Activated naive CD8-positive, alpha-beta T cell treated with anti-CD3 and anti-CD28 coated beads, Interleukin-2, amount 10 ng/mL, durations not matched to agents 7 days and 5 days (primary cell): ENCODE measurements around the gene PABPN1L. TPM values are rescaled to one million over a fixed set of nuclear protein-coding genes. Genes with fewer than 3 reads are reported as not detected.
"Not testable (repeated sequence)": the region's sequence is repeated elsewhere in the genome, so short reads cannot be mapped to it uniquely, and the experiment has no call there.

Experiments used
- ATAC-seq: fragments of 150-1000 bp; cut with Tn5 transposase; one replicate; pipeline ENCODE4 v1.10.0; 2021; ENCODE audit warnings: low read depth, moderate library complexity
- POLR2A ChIA-PET: fragments of 350-600 bp; sonication (Branson Sonifier 250); formaldehyde crosslinking; loops from one replicate; lab custom pipeline; 2021; ENCODE audit warnings: antibody characterized with exemption; lab: Charles Lee
- DNase-seq: peaks from one replicate; pipeline ENCODE4 v3.0.0; 2021
- H3K27ac Mint-ChIP-seq: one replicate; pipeline ENCODE4 v1.8.0; 2022; ENCODE audit warnings: mild to moderate bottlenecking, mixed read lengths
- H3K27me3 Mint-ChIP-seq: one replicate; pipeline ENCODE4 v1.8.0; 2022; ENCODE audit warnings: mild to moderate bottlenecking, moderate library complexity, mixed read lengths
- H3K36me3 Mint-ChIP-seq: one replicate; pipeline ENCODE4 v1.8.0; 2021; ENCODE audit warnings: mild to moderate bottlenecking, mixed read lengths
- H3K4me1 Mint-ChIP-seq: one replicate; pipeline ENCODE4 v1.8.0; 2021; ENCODE audit warnings: mixed read lengths
- H3K4me3 Mint-ChIP-seq: one replicate; pipeline ENCODE4 v1.8.0; 2022; ENCODE audit warnings: mild to moderate bottlenecking, moderate library complexity, mixed read lengths
- H3K9me3 Mint-ChIP-seq: one replicate; pipeline ENCODE4 v1.8.0; 2021; ENCODE audit warnings: mixed read lengths
- total RNA-seq, 2 experiments: library from RNA; stranded (reverse); gene quantifications; one replicate each; pipeline ENCODE4 v1.2.3, GENCODE V29; 2021

Gene PABPN1L
- total RNA-seq, 2 experiments from 2014 or later, result not detected

- no peak overlapping the region for H3K4me3 Mint-ChIP-seq
- peaks cover 3% of the 10 kb centered on the region for H3K36me3 Mint-ChIP-seq
- POLR2A ChIA-PET, result no interaction called here
- no peaks in the 10 kb centered on the region for H3K27me3 Mint-ChIP-seq
- DNase-seq (no peak), ATAC-seq (no peak)
- H3K27ac Mint-ChIP-seq, result no peak overlapping the region
- H3K4me1 Mint-ChIP-seq, result peaks cover 1% of the 10 kb centered on the region
- no peaks in the 10 kb centered on the region for H3K9me3 Mint-ChIP-seq
Observed at GRCh38 chr16:88825146-88825545, 41.3 kb downstream of the PABPN1L start.

GRCh38 chr16:88824256-88825077, 42.0 kb downstream of the PABPN1L start:
- Mint-ChIP-seq H3K9me3 (no peaks in the 10 kb centered on the region), H3K27ac (no peak overlapping the region)
- POLR2A ChIA-PET, result no interaction called here

GRCh38 chr16:88823646-88824045, 42.8 kb downstream of the PABPN1L start:
- H3K27me3 Mint-ChIP-seq, DNase-seq, H3K36me3 Mint-ChIP-seq, POLR2A ChIA-PET, H3K4me1 Mint-ChIP-seq, H3K4me3 Mint-ChIP-seq, H3K9me3 Mint-ChIP-seq, ATAC-seq, H3K27ac Mint-ChIP-seq: not testable (repeated sequence)

More at GRCh38 chr16:88824256-88825077, 42.0 kb downstream of the PABPN1L start:
- Mint-ChIP-seq H3K27me3 (no peaks in the 10 kb centered on the region), H3K36me3 (peaks cover 3% of the 10 kb centered on the region), H3K4me3 (no peak overlapping the region), H3K4me1 (peaks cover 1% of the 10 kb centered on the region)
- DNase-seq, result no peak
- ATAC-seq, result no peak

- peaks cover 1% of the 10 kb centered on the region for H3K4me1 Mint-ChIP-seq
- ATAC-seq (no peak), DNase-seq (no peak)
- no peak overlapping the region for H3K4me3 Mint-ChIP-seq
- H3K27ac Mint-ChIP-seq, result no peak overlapping the region
- H3K9me3 Mint-ChIP-seq, result no peaks in the 10 kb centered on the region
- POLR2A ChIA-PET, result interaction anchor here (0.5 kb wide), 1 partner anchor 11 kb away, joined by 3 read pairs; no protein-coding TSS in a partner anchor
- H3K36me3 Mint-ChIP-seq, result peaks cover 3% of the 10 kb centered on the region
- H3K27me3 Mint-ChIP-seq, result no peaks in the 10 kb centered on the region
Observed at GRCh38 chr16:88822281-88823040, 44.0 kb downstream of the PABPN1L start.

GRCh38 chr16:88821168-88821850, 45.2 kb downstream of the PABPN1L start:
- no peak for DNase-seq
- Mint-ChIP-seq H3K9me3 (no peaks in the 10 kb centered on the region), H3K27ac (no peak overlapping the region), H3K27me3 (no peaks in the 10 kb centered on the region), H3K4me1 (peaks cover 1% of the 10 kb centered on the region), H3K36me3 (peaks cover 3% of the 10 kb centered on the region), H3K4me3 (no peak overlapping the region)
- no peak for ATAC-seq
- POLR2A ChIA-PET, result interaction anchor here (1.7 kb wide), 1 partner anchor 36 kb away, joined by 4 read pairs; the partner anchor contains the start of gene TRAPPC2L

- peaks cover 3% of the 10 kb centered on the region for H3K36me3 Mint-ChIP-seq
- H3K27me3 Mint-ChIP-seq, result no peaks in the 10 kb centered on the region
- H3K4me3 Mint-ChIP-seq, result no peak overlapping the region
- ATAC-seq (no peak), DNase-seq (no peak)
- H3K9me3 Mint-ChIP-seq, result no peaks in the 10 kb centered on the region
- POLR2A ChIA-PET, result interaction anchor here (1.7 kb wide), 1 partner anchor 37 kb away, joined by 4 read pairs; the partner anchor contains the start of gene TRAPPC2L
- H3K4me1 Mint-ChIP-seq, result no peaks in the 10 kb centered on the region
- no peak overlapping the region for H3K27ac Mint-ChIP-seq
Observed at GRCh38 chr16:88820385-88821025, 46.0 kb downstream of the PABPN1L start.

- Mint-ChIP-seq H3K4me3 (no peak overlapping the region), H3K27me3 (no peaks in the 10 kb centered on the region), H3K27ac (no peak overlapping the region), H3K9me3 (no peaks in the 10 kb centered on the region), H3K36me3 (peaks cover 3% of the 10 kb centered on the region), H3K4me1 (no peaks in the 10 kb centered on the region)
- DNase-seq (no peak), ATAC-seq (no peak)
- POLR2A ChIA-PET, result no interaction called here
Observed at GRCh38 chr16:88819126-88819525, 47.3 kb downstream of the PABPN1L start.

GRCh38 chr16:88818575-88818874, 47.9 kb downstream of the PABPN1L start:
- POLR2A ChIA-PET, result no interaction called here
- Mint-ChIP-seq H3K36me3 (peaks cover 3% of the 10 kb centered on the region), H3K9me3 (no peaks in the 10 kb centered on the region), H3K4me1 (no peaks in the 10 kb centered on the region), H3K27me3 (no peaks in the 10 kb centered on the region), H3K27ac (no peak overlapping the region), H3K4me3 (no peak overlapping the region)
- DNase-seq (no peak), ATAC-seq (no peak)

GRCh38 chr16:88817785-88818574, 48.5 kb downstream of the PABPN1L start:
- POLR2A ChIA-PET, result no interaction called here

GRCh38 chr16:88816736-88817535, 49.5 kb downstream of the PABPN1L start:
- no peaks in the 10 kb centered on the region for H3K27me3 Mint-ChIP-seq
- POLR2A ChIA-PET, result no interaction called here

More at GRCh38 chr16:88817785-88818574, 48.5 kb downstream of the PABPN1L start:
- H3K4me1 Mint-ChIP-seq, result no peaks in the 10 kb centered on the region
- no peak overlapping the region for H3K4me3 Mint-ChIP-seq
- H3K9me3 Mint-ChIP-seq, result no peaks in the 10 kb centered on the region
- no peaks in the 10 kb centered on the region for H3K27me3 Mint-ChIP-seq
- ATAC-seq, result no peak
- no peak overlapping the region for H3K27ac Mint-ChIP-seq
- peaks cover under 1% of the 10 kb centered on the region for H3K36me3 Mint-ChIP-seq
- DNase-seq, result no peak

GRCh38 chr16:88815901-88816589, 50.4 kb downstream of the PABPN1L start:
- POLR2A ChIA-PET, result no interaction called here
- peaks cover 3% of the 10 kb centered on the region for H3K4me1 Mint-ChIP-seq
- DNase-seq (peak; percentile 76), ATAC-seq (no peak)
- no peak overlapping the region for H3K4me3 Mint-ChIP-seq
- H3K27ac Mint-ChIP-seq, result no peak overlapping the region
- H3K36me3 Mint-ChIP-seq, result no peaks in the 10 kb centered on the region
- H3K9me3 Mint-ChIP-seq, result no peaks in the 10 kb centered on the region
- no peaks in the 10 kb centered on the region for H3K27me3 Mint-ChIP-seq

More at GRCh38 chr16:88816736-88817535, 49.5 kb downstream of the PABPN1L start:
- DNase-seq (no peak), ATAC-seq (no peak)
- no peak overlapping the region for H3K27ac Mint-ChIP-seq
- H3K4me1 Mint-ChIP-seq, result peaks cover 2% of the 10 kb centered on the region
- no peaks in the 10 kb centered on the region for H3K36me3 Mint-ChIP-seq
- H3K4me3 Mint-ChIP-seq, result no peak overlapping the region
- H3K9me3 Mint-ChIP-seq, result no peaks in the 10 kb centered on the region
